HG02885 (cell line): ENCODE data around the gene SLC25A25.

ENCODE experiments used
- ATAC-seq: cut with Tn5 transposase; IDR thresholded peaks from one replicate; pipeline ENCODE4 v1.9.1; 2021; ENCODE audit warnings: mild to moderate bottlenecking; ENCODE audit not compliant: unreplicated experiment, poor library complexity

The SLC25A25 gene

DNA sequence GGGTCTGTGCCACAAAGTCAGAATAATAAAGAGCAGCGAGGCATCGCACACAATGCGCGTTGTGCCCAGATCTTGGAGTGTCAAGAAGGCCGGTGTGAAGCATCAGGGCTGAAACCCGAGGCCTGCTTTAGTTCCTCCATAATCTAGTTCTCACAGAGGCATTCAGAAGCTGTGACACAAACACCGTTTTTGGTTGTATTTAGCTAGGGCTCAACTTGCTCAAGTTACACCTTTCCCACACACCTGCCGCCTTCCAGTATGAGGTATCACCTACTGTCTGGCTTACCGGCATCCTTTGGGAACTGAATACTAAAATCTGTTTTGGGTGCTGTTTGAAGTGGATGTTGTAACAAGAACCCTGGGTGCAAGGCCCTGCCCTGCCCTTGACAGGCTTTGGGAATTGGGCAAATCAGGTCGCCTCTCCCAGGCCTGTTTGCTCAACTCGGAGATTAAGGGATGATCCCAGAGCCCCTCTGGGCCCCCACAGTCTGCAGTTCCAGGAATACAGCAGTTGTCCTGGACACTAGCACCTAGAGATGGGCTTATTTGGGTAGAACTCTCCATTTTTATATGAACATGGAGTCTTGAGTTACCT, 27.0 kb downstream of the SLC25A25 start:
- no peak for ATAC-seq

DNA sequence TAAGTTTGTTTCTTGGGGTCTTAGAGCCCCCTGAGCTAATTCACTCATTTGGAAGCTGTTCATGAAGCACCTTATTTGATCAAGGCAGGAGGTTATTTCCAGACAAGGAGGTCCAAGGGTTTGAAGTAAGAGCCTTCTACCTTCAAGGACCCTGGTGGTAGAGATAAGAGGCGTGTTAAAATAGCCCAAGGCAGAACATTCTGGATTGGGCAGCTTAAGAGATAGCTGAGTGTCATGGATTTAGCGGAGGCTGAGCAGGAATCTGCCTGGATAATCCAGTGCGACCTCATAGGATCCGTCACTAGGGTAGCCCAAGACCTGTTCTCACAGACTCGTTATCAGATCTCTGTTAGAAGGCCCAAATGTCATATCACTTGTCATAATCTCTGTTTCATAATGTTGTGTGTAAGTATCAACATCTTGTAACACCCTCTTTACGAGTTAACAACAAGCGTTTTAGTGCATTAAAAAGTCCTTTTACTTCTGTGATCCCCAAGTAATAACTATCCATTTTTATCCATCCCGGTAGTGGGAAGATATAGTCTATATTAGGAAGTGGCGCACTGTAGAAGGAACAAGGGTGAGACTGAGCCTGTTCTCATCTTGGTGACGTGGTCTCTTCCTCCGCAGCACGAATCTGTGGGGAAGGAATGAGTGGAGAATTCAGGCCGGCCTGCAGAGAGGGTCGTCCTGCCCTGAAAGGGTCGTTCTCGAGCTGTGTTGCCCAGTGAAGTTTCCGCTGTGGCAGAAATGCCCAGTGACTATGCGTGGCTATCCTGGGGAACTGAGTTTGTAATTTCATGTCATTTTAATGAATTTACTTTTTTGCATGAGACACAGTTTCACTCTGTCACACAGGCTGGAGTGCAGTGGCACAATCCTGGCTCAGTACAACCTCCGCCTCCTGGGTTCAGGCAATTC, 28.8 kb downstream of the SLC25A25 start:
- ATAC-seq, result no peak

DNA sequence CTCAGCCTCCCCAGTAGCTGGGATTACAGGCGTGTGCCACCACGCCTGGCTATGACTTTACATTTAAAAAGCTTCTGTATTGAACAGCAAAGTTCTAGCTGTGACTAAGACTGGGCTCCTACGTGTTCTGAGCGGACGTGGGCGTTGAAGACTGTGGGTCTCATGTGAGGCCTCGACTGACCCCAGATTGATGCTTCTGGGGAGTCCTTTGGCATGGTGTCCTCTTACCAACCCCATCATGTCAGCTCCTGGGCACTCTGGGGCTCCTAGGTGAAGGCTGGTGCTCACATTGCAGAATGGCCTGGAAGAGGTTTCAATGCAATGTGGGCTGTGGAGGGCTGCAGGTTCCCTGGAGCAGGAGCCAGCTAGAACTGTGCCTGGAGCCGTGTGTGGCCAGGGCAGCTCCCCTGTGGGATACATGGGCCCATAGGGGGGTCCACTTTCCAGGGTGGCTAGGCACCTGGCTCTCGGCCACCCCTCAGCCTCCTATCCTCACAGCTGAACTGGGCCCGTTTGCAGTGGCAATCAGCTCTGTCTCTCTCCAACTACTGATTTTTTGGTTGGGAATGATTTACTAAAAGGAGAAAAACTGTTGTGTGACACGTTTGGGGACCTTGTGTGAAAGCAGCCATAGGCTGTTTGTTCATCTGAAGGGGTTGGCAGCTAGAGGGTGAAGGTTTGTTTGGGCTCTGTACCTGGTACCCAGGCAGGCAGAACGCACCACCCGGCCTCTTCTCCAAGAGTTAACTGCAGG, 29.7 kb downstream of the SLC25A25 start:
- no peak for ATAC-seq

DNA sequence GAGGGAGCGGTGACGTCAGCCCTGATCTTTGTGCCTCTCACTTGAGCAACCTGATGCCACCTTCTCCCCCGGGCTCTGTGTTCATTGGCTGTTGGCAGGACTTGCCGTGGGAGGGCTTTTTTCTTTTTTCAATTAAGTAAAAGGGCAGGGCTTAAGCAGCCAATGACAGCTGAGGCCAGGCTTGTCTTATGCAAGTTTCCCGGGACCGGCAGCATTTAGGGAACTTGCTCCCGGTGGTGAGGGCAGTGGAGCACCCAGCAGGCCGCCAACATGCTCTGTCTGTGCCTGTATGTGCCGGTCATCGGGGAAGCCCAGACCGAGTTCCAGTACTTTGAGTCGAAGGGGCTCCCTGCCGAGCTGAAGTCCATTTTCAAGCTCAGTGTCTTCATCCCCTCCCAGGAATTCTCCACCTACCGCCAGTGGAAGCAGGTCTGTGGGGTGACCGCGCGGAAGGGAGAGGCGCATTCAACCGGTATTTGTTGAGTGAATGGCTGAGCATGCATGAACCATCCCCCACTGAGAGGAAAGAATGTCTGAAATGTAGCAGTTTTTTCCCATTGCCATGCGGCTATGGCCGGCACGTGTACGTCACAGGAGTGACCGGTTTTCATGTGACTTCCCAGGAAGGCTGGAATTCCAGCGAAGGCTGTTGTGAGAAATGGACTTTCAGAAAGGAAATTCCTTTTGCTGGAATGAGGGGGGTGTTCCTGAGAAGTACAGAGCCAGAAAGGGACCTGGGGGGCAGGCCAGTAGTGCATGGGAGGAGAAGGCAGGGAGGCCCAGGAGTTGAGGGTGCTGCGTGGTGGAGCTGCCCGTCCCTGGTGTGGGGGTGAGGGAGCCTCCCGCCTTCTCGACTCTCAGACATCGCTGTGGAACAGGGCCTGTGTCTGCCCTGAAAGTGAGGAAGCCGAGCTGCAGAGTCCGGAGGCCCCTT, 30.5 kb downstream of the SLC25A25 start:
- no peak for ATAC-seq

DNA sequence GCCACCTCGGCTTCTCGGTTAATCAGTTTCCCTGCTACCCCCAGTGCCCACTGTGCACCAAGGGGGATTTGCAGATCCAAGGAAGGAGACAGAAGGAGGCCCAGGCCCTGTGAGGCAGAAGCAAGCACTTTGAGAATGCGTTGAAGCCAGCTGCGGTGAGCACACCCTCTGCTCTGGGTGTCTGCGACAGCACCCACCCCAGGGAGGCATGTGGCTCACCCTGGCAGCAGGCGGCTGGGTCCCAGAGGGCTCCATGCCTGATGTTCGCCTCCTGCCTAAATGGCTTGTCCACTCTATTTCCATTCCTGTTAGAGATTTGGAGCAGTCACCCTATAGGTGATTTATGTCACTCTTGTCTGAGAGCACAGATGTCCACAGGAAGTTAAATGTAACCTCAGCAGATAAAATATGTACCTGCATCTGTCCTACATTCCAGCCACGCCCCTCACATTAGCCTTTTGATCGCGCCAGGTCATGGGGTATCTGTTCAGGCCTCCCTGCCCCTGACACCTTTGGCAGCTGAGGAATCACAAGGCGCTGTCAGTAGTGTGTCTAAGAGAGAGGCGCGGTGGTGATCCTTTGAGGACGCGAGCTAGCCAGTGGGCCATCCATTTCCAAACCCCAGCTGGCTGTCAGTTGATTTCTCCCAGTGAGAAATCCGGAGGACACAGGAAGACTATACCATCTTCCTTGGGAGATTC, 31.3 kb downstream of the SLC25A25 start:
- ATAC-seq, result no peak

DNA sequence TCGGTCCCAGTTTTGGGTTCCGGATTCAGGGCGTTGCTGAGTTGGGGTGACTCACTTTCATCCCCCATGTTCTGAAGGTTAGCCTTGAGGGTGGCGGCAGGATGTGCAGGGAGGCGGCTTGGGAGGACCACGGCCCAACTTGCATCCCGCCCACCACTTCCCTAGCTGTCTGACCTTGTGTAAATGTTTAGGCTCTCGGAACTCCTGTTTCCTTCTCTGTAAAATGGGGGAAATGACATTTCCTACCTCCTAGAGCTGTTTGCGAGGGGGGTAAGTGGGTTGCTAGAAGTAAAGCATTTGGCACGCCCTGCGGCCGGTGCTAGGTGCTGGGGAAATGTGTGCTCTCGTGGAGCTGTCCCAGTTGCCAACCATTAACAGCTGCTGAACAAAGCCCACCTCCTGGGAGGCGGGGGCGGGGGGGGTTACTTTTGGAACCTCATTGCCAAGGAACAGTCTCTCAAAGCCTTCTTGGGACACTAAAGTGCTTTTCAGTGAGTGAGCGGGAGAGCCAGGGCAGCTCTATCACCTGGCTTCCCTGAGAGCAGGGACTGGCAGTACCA, 32.0 kb downstream of the SLC25A25 start:
- no peak for ATAC-seq

DNA sequence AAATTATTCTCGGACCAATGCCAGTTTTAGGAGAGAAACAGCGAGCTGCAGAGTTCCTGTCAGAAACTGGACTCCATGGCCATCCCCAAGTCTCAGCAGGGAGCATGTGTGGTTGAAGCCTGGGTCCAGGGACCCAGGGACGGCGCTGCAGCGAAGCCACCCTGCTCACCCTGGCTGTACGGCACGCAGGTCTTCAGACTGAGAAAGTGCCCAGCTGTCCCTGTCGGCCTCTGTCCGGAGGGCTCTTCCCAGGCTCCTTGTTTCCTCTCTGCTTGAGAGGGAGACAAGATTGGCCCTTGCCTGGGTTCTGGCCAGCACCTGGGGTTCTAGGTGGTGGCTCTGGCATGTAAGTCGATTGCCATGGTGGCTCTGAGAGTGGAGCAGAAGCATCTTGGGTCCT, 32.5 kb downstream of the SLC25A25 start:
- no peak for ATAC-seq

DNA sequence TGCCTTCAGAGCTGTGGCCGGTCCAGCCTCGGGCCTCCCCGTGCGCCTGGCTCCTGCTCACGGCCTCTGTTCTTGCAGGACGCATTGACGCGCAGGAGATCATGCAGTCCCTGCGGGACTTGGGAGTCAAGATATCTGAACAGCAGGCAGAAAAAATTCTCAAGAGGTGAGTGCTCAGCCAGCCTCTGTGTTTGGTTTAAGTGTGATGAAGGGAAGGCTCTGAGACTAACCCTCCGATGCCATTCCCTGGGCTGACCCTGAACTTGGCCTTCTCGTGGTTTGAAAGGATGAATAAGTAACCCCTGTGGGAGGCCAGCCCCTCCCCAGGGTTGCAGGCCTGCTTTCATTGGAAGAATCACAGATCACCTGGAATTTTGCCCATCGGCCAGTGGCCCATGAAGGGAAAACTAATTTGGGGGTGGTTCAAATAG, 33.2 kb downstream of the SLC25A25 start:
- ATAC-seq, result no peak

- ATAC-seq, result no peak
Observed at GRCh38 chr9:128101690-128102089, 33.7 kb downstream of the SLC25A25 start.

DNA sequence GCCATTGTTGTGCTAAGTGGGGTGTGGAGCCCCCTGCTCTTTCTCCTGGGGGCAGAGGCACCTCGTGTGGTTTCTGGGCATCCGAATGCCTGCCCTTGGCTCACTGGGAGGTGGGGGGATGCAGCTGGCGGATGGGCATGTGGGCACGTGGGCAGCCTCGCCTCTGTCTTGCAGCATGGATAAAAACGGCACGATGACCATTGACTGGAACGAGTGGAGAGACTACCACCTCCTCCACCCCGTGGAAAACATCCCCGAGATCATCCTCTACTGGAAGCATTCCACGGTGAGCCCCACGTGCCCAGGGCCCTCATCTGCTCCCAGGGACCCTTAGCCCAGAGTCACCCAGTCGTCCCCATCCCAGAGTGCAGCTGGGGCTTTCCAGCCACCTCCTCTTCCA, 34.2 kb downstream of the SLC25A25 start:
- ATAC-seq, result no peak

DNA sequence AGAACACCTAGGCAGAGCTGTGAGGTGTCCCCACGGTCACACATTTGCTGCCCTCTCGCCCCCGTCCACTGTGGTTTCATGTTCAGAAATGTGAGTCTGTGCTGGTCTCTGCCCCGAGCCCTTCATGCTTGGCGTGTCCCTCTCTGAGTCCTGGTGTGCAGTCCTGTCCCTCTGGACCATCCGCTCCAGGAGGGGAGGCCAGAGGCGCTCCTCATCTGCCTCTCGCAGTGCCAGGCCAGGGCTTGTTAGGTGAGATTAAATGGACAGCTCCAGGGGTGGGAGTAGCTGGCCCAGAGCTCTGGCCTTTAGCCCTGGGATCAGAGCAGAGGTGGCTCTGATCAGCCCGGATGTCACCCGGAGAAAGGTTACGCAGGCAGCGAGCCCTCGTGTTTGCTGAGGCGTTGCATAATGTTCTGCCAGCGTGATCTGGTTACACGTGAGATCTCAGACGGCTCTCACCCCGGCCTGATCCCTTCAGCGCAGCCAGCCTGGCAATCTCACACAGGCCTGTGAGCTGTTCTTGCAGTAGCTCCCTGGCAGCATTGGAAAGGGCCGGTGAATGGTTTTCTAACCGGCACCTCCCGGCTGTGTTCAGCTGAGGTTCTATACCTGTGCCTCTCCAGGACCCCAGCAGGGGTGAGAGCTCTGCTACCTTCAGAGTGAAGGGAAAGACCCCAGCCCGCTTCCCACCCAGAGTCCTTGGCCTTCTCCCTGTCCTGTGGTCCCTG, 35.0 kb downstream of the SLC25A25 start:
- ATAC-seq, result no peak

DNA sequence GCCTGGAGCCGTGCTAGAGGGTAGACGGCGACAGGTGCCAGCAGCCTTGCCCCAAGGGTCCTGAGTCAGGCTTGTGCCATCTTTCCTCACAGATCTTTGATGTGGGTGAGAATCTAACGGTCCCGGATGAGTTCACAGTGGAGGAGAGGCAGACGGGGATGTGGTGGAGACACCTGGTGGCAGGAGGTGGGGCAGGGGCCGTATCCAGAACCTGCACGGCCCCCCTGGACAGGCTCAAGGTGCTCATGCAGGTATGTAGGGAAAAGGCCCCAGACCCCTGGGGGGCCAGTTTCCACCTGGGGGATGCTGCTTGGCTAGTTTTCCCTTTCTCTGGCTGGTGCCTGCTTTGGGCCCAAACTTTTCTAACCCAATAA, 35.5 kb downstream of the SLC25A25 start:
- no peak for ATAC-seq

- ATAC-seq, result no peak
Observed at GRCh38 chr9:128104171-128104618, 36.2 kb downstream of the SLC25A25 start.

DNA sequence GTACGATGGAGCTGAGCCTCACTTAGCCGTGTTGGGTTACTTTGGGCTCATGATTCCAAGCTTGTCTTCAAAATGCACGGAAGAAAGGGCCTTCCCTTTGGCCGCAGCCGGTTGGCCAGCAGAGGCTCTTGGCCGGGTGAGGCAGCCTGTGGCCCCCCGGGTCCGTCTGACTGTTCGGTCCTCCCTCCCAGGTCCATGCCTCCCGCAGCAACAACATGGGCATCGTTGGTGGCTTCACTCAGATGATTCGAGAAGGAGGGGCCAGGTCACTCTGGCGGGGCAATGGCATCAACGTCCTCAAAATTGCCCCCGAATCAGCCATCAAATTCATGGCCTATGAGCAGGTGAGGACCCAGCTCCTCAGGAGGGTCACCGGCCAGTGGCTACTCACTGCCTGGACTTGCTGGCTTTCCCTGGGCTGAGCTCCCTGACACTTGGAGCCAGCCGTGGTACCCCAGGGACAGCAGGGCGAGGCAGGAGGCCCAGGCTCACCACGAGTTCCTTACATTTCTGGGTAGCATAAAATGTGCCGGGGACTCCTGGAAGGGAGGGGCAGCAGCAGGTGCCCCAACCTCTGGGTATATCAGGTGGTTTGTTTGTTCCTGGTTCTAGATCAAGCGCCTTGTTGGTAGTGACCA, 37.6 kb downstream of the SLC25A25 start:
- ATAC-seq, result no peak

DNA sequence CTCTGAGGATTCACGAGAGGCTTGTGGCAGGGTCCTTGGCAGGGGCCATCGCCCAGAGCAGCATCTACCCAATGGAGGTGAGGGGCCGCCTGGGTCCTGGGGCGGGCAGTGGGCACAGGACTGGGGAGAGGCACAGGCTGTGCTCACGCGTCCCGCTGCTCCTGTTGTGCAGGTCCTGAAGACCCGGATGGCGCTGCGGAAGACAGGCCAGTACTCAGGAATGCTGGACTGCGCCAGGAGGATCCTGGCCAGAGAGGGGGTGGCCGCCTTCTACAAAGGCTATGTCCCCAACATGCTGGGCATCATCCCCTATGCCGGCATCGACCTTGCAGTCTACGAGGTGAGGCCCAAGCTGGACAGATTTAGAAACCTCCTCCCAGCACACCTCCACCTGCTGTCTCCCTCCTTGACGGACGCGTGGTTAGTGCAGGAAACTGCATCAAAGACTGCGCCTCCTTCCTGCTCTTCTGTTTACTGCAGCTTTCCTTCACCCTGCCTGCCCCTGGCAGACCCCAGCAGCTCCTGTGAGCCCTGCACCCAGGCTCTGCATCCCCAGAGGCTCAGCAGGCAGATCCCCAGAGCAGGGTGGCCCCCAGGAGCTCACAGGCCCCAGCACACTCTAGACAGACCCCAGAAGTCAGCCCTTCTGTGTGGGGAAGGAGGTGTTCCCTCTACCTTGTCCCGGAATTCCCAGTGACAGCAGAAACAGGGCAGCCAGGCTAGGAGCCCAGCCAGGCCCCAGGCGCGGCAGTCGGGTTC, 38.3 kb downstream of the SLC25A25 start:
- ATAC-seq, result no peak

GRCh38 chr9:128106940-128107467, 39.0 kb downstream of the SLC25A25 start:
- ATAC-seq, result no peak
